Stimulated activated memory B cell treated with anti-CD40 and anti-IgM and Interleukin-4, amounts not matched to agents 10 μg/mL and 1 μg/mL and 100 μg/mL, for 72 hours (primary cell): Measurements from ENCODE around the gene OR5T2.
"Not testable (repeated sequence)": the region's sequence is repeated elsewhere in the genome, so short reads cannot be mapped to it uniquely, and the experiment has no call there.

Experiments used
- ATAC-seq: fragments of 150-1000 bp; cut with Tn5 transposase; 2 replicates; pipeline ENCODE4 v1.10.0; 2021
- H3K27ac Mint-ChIP-seq: one replicate; pipeline ENCODE4 v1.8.0; 2022; ENCODE audit warnings: mild to moderate bottlenecking, mixed read lengths
- H3K27me3 Mint-ChIP-seq: one replicate; pipeline ENCODE4 v1.8.0; 2022; ENCODE audit warnings: mixed read lengths
- H3K36me3 Mint-ChIP-seq: one replicate; pipeline ENCODE4 v1.8.0; 2022; ENCODE audit warnings: mixed read lengths
- H3K4me1 Mint-ChIP-seq: one replicate; pipeline ENCODE4 v1.8.0; 2022; ENCODE audit warnings: mixed read lengths
- H3K4me3 Mint-ChIP-seq: one replicate; pipeline ENCODE4 v1.8.0; 2022; ENCODE audit warnings: mild to moderate bottlenecking, moderate library complexity, mixed read lengths
- H3K9me3 Mint-ChIP-seq: one replicate; pipeline ENCODE4 v1.8.0; 2022; ENCODE audit warnings: mixed read lengths

OR5T2 gene

GRCh38 chr11:56234155-56234554, at the start of gene OR5T2:
Gene OR5T2, minus strand, starts transcription at chr11:56234255. Its CDS starts 1,193 bp downstream, at chr11:56233062.
- no peak for ATAC-seq
- Mint-ChIP-seq H3K36me3 (no peaks in the 10 kb centered on the region), H3K9me3 (peaks cover 10% of the 10 kb centered on the region), H3K4me3 (no peak within 1 kb of the TSS), H3K27ac (no peak within 1 kb of the TSS), H3K4me1 (no peaks in the 10 kb centered on the region), H3K27me3 (no peaks in the 10 kb centered on the region)

- Mint-ChIP-seq H3K36me3 (no peaks in the 10 kb centered on the region), H3K4me3 (no peak within 1 kb of the TSS), H3K27me3 (no peaks in the 10 kb centered on the region), H3K27ac (no peak within 1 kb of the TSS), H3K4me1 (no peaks in the 10 kb centered on the region), H3K9me3 (peaks cover 8% of the 10 kb centered on the region)
- no peak for ATAC-seq
Measured at GRCh38 chr11:56273854-56274253, 39.8 kb upstream of the OR5T2 start, which contains the start of gene OR5T1. Gene OR5T1, plus strand, starts transcription at chr11:56274154. Its CDS starts 1,485 bp downstream, at chr11:56275639.

GRCh38 chr11:56271092-56271491, 37.0 kb upstream of the OR5T2 start:
- peaks cover 17% of the 10 kb centered on the region for H3K9me3 Mint-ChIP-seq
- no peak for ATAC-seq
- no peaks in the 10 kb centered on the region for H3K4me1 Mint-ChIP-seq
- H3K4me3 Mint-ChIP-seq = no peak overlapping the region
- no peaks in the 10 kb centered on the region for H3K27me3 Mint-ChIP-seq
- no peak overlapping the region for H3K27ac Mint-ChIP-seq
- no peaks in the 10 kb centered on the region for H3K36me3 Mint-ChIP-seq

GRCh38 chr11:56251954-56252353, 17.9 kb upstream of the OR5T2 start, which contains the start of gene OR5T3:
Gene OR5T3, plus strand, starts transcription at chr11:56252254. Its CDS starts 0 bp downstream, at chr11:56252254.
- H3K4me1 Mint-ChIP-seq = no peaks in the 10 kb centered on the region

GRCh38 chr11:56219735-56220134, 14.3 kb downstream of the OR5T2 start:
- H3K4me1 Mint-ChIP-seq, H3K27ac Mint-ChIP-seq, H3K4me3 Mint-ChIP-seq, H3K27me3 Mint-ChIP-seq, H3K36me3 Mint-ChIP-seq, ATAC-seq: not testable (repeated sequence)
- peaks cover 12% of the 10 kb centered on the region for H3K9me3 Mint-ChIP-seq

More at GRCh38 chr11:56251954-56252353, 17.9 kb upstream of the OR5T2 start, which contains the start of gene OR5T3:
- Mint-ChIP-seq H3K36me3 (no peaks in the 10 kb centered on the region), H3K27ac (no peak within 1 kb of the TSS), H3K27me3 (no peaks in the 10 kb centered on the region), H3K9me3 (peaks cover 4% of the 10 kb centered on the region), H3K4me3 (no peak within 1 kb of the TSS)
- no peak for ATAC-seq

- H3K4me3 Mint-ChIP-seq = no peak overlapping the region
- no peak for ATAC-seq
- H3K27me3 Mint-ChIP-seq = no peaks in the 10 kb centered on the region
- H3K36me3 Mint-ChIP-seq = no peaks in the 10 kb centered on the region
- no peaks in the 10 kb centered on the region for H3K4me1 Mint-ChIP-seq
- peaks cover 17% of the 10 kb centered on the region for H3K9me3 Mint-ChIP-seq
- no peak overlapping the region for H3K27ac Mint-ChIP-seq
Measured at GRCh38 chr11:56214537-56214936, 19.5 kb downstream of the OR5T2 start.

- no peak for ATAC-seq
- no peaks in the 10 kb centered on the region for H3K4me1 Mint-ChIP-seq
- peaks cover 7% of the 10 kb centered on the region for H3K9me3 Mint-ChIP-seq
- H3K36me3 Mint-ChIP-seq = no peaks in the 10 kb centered on the region
- H3K27me3 Mint-ChIP-seq = no peaks in the 10 kb centered on the region
- H3K27ac Mint-ChIP-seq = no peak overlapping the region
- H3K4me3 Mint-ChIP-seq = no peak overlapping the region
Measured at GRCh38 chr11:56207790-56208189, 26.3 kb downstream of the OR5T2 start.

GRCh38 chr11:56197367-56197766, 36.7 kb downstream of the OR5T2 start:
- no peak overlapping the region for H3K27ac Mint-ChIP-seq
- no peak for ATAC-seq
- H3K4me1 Mint-ChIP-seq = no peaks in the 10 kb centered on the region
- H3K27me3 Mint-ChIP-seq = no peaks in the 10 kb centered on the region
- no peaks in the 10 kb centered on the region for H3K36me3 Mint-ChIP-seq
- peaks cover 3% of the 10 kb centered on the region for H3K9me3 Mint-ChIP-seq
- H3K4me3 Mint-ChIP-seq = no peak overlapping the region

GRCh38 chr11:56196705-56197104, 37.4 kb downstream of the OR5T2 start:
- Mint-ChIP-seq H3K27me3 (no peaks in the 10 kb centered on the region), H3K36me3 (no peaks in the 10 kb centered on the region), H3K9me3 (peaks cover 3% of the 10 kb centered on the region), H3K4me1 (no peaks in the 10 kb centered on the region), H3K4me3 (no peak overlapping the region), H3K27ac (no peak overlapping the region)
- no peak for ATAC-seq

GRCh38 chr11:56188602-56189001, 45.5 kb downstream of the OR5T2 start:
- Mint-ChIP-seq H3K36me3 (no peaks in the 10 kb centered on the region), H3K27ac (no peak overlapping the region), H3K4me3 (no peak overlapping the region), H3K4me1 (no peaks in the 10 kb centered on the region), H3K9me3 (peaks cover 7% of the 10 kb centered on the region), H3K27me3 (no peaks in the 10 kb centered on the region)
- ATAC-seq = no peak

GRCh38 chr11:56183459-56183858, 50.6 kb downstream of the OR5T2 start:
- H3K9me3 Mint-ChIP-seq = peaks cover 17% of the 10 kb centered on the region
- H3K27ac Mint-ChIP-seq = no peak overlapping the region
- H3K27me3 Mint-ChIP-seq = no peaks in the 10 kb centered on the region

More at GRCh38 chr11:56183459-56183858, 50.6 kb downstream of the OR5T2 start:
- Mint-ChIP-seq H3K4me3 (no peak overlapping the region), H3K36me3 (no peaks in the 10 kb centered on the region), H3K4me1 (no peaks in the 10 kb centered on the region)
- ATAC-seq = no peak
